Lung (tissue), 12 donors: Measurements from ENCODE around the gene FRRS1. TPM values are rescaled to one million over a fixed set of nuclear protein-coding genes. Genes with fewer than 3 reads are reported as not detected.

ENCODE experiments used
- ATAC-seq: fragments of 200-7000 bp; cut with Tn5 transposase; one replicate; pipeline ENCODE4 v1.9.1; 2020; ENCODE audit warnings: moderate number of reproducible peaks; ENCODE audit not compliant: insufficient read depth, low FRiP score
- DNase-seq, 3 donors: peaks; one replicate each; pipeline ENCODE4 v3.0.0-alpha.2; 2013 to 2017
- H3K27ac ChIP-seq, 2 donors: one replicate each; pipeline ENCODE4 v1.5.1; 2013; ENCODE audit warnings: mild to moderate bottlenecking in 2 of 2, moderate library complexity in 2 of 2, control low read depth in 1 of 2, inconsistent platforms in 1 of 2, low read depth in 1 of 2, low read length in 1 of 2
- H3K27me3 ChIP-seq, 3 donors: one replicate each; pipeline ENCODE4 v1.5.1; 2013; ENCODE audit warnings: low read length in 2 of 3; ENCODE audit not compliant: control insufficient read depth in 3 of 3, insufficient read depth in 3 of 3
- H3K36me3 ChIP-seq, 4 donors: one replicate each; pipeline ENCODE4 v1.5.1; 2013; ENCODE audit warnings: low read length in 4 of 4, mild to moderate bottlenecking in 1 of 4, moderate library complexity in 1 of 4; ENCODE audit not compliant: control insufficient read depth in 4 of 4, insufficient read depth in 4 of 4
- H3K4me1 ChIP-seq, 5 donors: one replicate each; pipeline ENCODE4 v1.5.1; 2013; ENCODE audit warnings: low read length in 5 of 5, mild to moderate bottlenecking in 2 of 5, moderate library complexity in 1 of 5; ENCODE audit not compliant: control insufficient read depth in 5 of 5, insufficient read depth in 5 of 5
- H3K4me3 ChIP-seq: one replicate; pipeline ENCODE4 v1.5.1; 2013; ENCODE audit warnings: mild to moderate bottlenecking, control low read depth, moderate library complexity
- H3K9ac ChIP-seq, 2 donors: one replicate each; pipeline ENCODE4 v1.5.1; 2013; ENCODE audit warnings: low read length in 2 of 2, control low read depth in 1 of 2; ENCODE audit not compliant: insufficient read depth in 1 of 2
- H3K9me3 ChIP-seq, 4 donors: one replicate each; pipeline ENCODE4 v1.5.1; 2013; ENCODE audit warnings: low read length in 3 of 4, mild to moderate bottlenecking in 1 of 4, moderate library complexity in 1 of 4; ENCODE audit not compliant: control insufficient read depth in 4 of 4, insufficient read depth in 3 of 4
- CTCF ChIP-seq: IDR thresholded peaks from 2 replicates; pipeline ENCODE4 v1.5.1; 2012; ENCODE audit warnings: mild to moderate bottlenecking; ENCODE audit errors: control extremely low read depth, extremely low read depth
- WGBS, 2 donors: extraction: QIAGEN DNeasy Blood & Tissue Kit; methylation state at CpG; one replicate each; pipeline ENCODE4 v1.1.7; 2013; 5-methylcytosine and 5-hydroxymethylcytosine counted together
- polyA plus RNA-seq, 2 donors: library from polyadenylated mRNA; stranded (reverse); fragments of 200-250 nt; gene quantifications; one replicate each; pipeline ENCODE4 v1.2.1, GENCODE V29; 2013
- total RNA-seq, 2 donors: library from RNA; depleted of rRNA in 1 of 2; stranded (reverse); fragments of >200 nt in 1 of 2; gene quantifications; one replicate each; pipeline ENCODE4 v1.2.1, GENCODE V29; 2014 to 2021
- donor health status: control.
- donor health status: control.
- donor health status: Bipolar disorder and iron deficiency.
- donor health status: healthy.
- donor health status: DM: yes; HTN: yes; CAD: no.

FRRS1 gene
- total and polyA plus RNA-seq, 4 donors: 0.67 to 12.1 (median 7.4) TPM

GRCh38 chr1:99731384-99731783, 35.1 kb downstream of the FRRS1 start:
- no peak for TF ChIP-seq CTCF

GRCh38 chr1:99728494-99729235, 37.8 kb downstream of the FRRS1 start:
- no peak for TF ChIP-seq CTCF
- WGBS, 2 donors: 60 to 64% methylated on average over 4 of the region's 4 CpGs
- Histone ChIP-seq H3K27me3 (no peaks in the 10 kb centered on the region), H3K9me3 (no peaks in the 10 kb centered on the region), H3K27ac (peak overlapping the region in 1 of 2 donors; percentile 81), H3K36me3 (peaks cover 0 to 2% (median 0%) of the 10 kb centered on the region in 4 donors), H3K4me3 (no peak overlapping the region), H3K4me1 (no peaks in the 10 kb centered on the region), H3K9ac (no peak overlapping the region)
- ATAC-seq (no peak), DNase-seq (peak in 1 of 3 donors; percentile 24)

More at GRCh38 chr1:99731384-99731783, 35.1 kb downstream of the FRRS1 start:
- 93 to 98% methylated on average over 1 of the region's 1 CpG for WGBS, 2 donors
- H3K4me3 ChIP-seq: no peak overlapping the region
- no peaks in the 10 kb centered on the region for H3K9me3 ChIP-seq
- peaks cover 0 to 5% (median 0%) of the 10 kb centered on the region in 4 donors for H3K36me3 ChIP-seq
- H3K27me3 ChIP-seq: no peaks in the 10 kb centered on the region
- H3K9ac ChIP-seq: no peak overlapping the region
- ATAC-seq (no peak), DNase-seq (no peak)
- H3K4me1 ChIP-seq: no peaks in the 10 kb centered on the region
- no peak overlapping the region for H3K27ac ChIP-seq

GRCh38 chr1:99727575-99728185, 38.8 kb downstream of the FRRS1 start:
- Histone ChIP-seq H3K4me3 (no peak overlapping the region), H3K36me3 (peaks cover 0 to 2% (median 0%) of the 10 kb centered on the region in 4 donors), H3K4me1 (no peaks in the 10 kb centered on the region), H3K27ac (peak overlapping the region; percentile 9 to 38), H3K27me3 (no peaks in the 10 kb centered on the region), H3K9ac (no peak overlapping the region), H3K9me3 (no peaks in the 10 kb centered on the region)
- ATAC-seq: no peak
- DNase-seq: peak in 2 of 3 donors; percentile 18 to 30
- TF ChIP-seq CTCF: no peak
- 67 to 78% methylated on average over 4 of the region's 4 CpGs for whole genome bisulfite sequencing, 2 donors
